ENCODE results near the gene TNFRSF1A.

- TF ChIP-seq CTCF (IDR thresholded peaks at IDR 0.05), result no peak
- no peak for TF ChIP-seq POLR2AphosphoS5 (IDR thresholded peaks at IDR 0.05; ENCODE audit: low read depth, low read length)
Measured at GRCh38 chr12:6380141-6381121, 38.6 kb upstream of the TNFRSF1A start.
